ENCODE measurements around the gene SCGB1C1. TPM values are rescaled to one million over a fixed set of nuclear protein-coding genes. Genes with fewer than 3 reads are reported as not detected.
A peak's percentile ranks its signal among the peaks of the same experiment; 100 is the strongest.

The SCGB1C1 gene
- total and polyA plus RNA-seq, 2 donors (not counting 1 experiment from before 2014, with no cell fraction given), result not detected

GRCh38 chr11:207208-207862 lies 14.5 kb downstream of the SCGB1C1 start, which contains the start of the genes BET1L and RIC8A:
TSS of gene BET1L (minus strand) at chr11:207399. CDS start at chr11:207321, 78 bp downstream.
TSS of gene RIC8A (plus strand) at chr11:207708. CDS start at chr11:208855, 1,147 bp downstream.
- TF ChIP-seq CTCF (IDR thresholded peaks at IDR 0.05) (no peak), EZH2 (IDR thresholded peaks at IDR 0.05; ENCODE audit: borderline replicate concordance, insufficient read depth, low read depth, low read length, poor library complexity, severe bottlenecking) (no peak)
- CTCF ChIA-PET, result interaction anchor here (0.5 to 4.0 kb wide), 13 partner anchors 30 to 424 kb away, joined by 3 to 33 read pairs (median 4); partner anchors contain the start of gene PTDSS2
- Mint-ChIP-seq H3K4me1 (peaks cover 53% of the 10 kb centered on the region), H3K27ac (peak within 1 kb of the TSS; percentile 100), H3K27me3 (no peaks in the 10 kb centered on the region), H3K4me3 (peak within 1 kb of the TSS; percentile 98), H3K9me3 (ENCODE audit: insufficient read depth) (no peaks in the 10 kb centered on the region)
- Histone ChIP-seq H3K4me3 (ENCODE audit: control extremely low read depth in 1 of 5, extremely low read depth in 1 of 5, insufficient read depth in 1 of 5, low read depth in 2 of 5, low read length in 4 of 5) (peak within 1 kb of the TSS; percentile 87 to 98 (median 91)), H3K36me3 (replicated peaks in 1 of 2; ENCODE audit: control extremely low read depth in 1 of 2, control insufficient read depth in 1 of 2, extremely low read depth in 1 of 2, insufficient read depth in 2 of 2, low read length in 1 of 2) (peaks cover 0 to 55% of the 10 kb centered on the region in 2 experiments), H4K20me1 (ENCODE audit: control insufficient read depth, insufficient read depth, low read length, poor library complexity, severe bottlenecking) (peaks cover 79% of the 10 kb centered on the region), H3K27me3 (replicated peaks in 1 of 4; ENCODE audit: control extremely low read depth in 1 of 4, control insufficient read depth in 3 of 4, insufficient read depth in 4 of 4, low read length in 3 of 4) (no peaks in the 10 kb centered on the region), H2AFZ (ENCODE audit: insufficient read depth, low read depth, low read length, poor library complexity, severe bottlenecking) (peak within 1 kb of the TSS; percentile 69), H3K4me1 (ENCODE audit: control insufficient read depth in 2 of 2, insufficient read depth in 2 of 2, low read length in 2 of 2) (peaks cover 26 to 43% of the 10 kb centered on the region in 2 donors), H3K79me2 (ENCODE audit: control insufficient read depth, insufficient read depth, low read length) (peaks cover 72% of the 10 kb centered on the region), H3K27ac (ENCODE audit: low read length in 2 of 2) (peak within 1 kb of the TSS; percentile 96 to 98), H3K9me3 (ENCODE audit: control extremely low read depth in 1 of 3, control insufficient read depth in 2 of 3, insufficient read depth in 1 of 3, low read length in 2 of 3) (no peaks in the 10 kb centered on the region), H3K4me2 (replicated peaks; ENCODE audit: low read depth, low read length, poor library complexity, severe bottlenecking) (peak within 1 kb of the TSS; percentile 98), H3K9ac (ENCODE audit: low read length) (peak within 1 kb of the TSS; percentile 93)
- peak; percentile 99 for DNase-seq
- ATAC-seq (ENCODE audit: low read depth), result peak; percentile 79
- WGBS (ENCODE audit: insufficient coverage), result under 1% methylated on average over 62 of the region's 63 CpGs
- POLR2A ChIA-PET, result interaction anchor here (0.5 to 3.2 kb wide), 20 partner anchors 10 to 1176 kb away, joined by 3 to 25 read pairs (median 4); partner anchors contain the start of genes LRRC56, PGGHG, PNPLA2 and PSMD13
- intact Hi-C loops (cut with micrococcal nuclease), result loop anchor here (1.0 to 5.0 kb wide), 7 partner anchors 29 to 590 kb away; partner anchors contain the start of genes HRAS, LRRC56, PSMD13 and SIRT3
